CD8-positive, alpha-beta memory T cell (primary cell): ENCODE data around the gene ARMC9. TPM values are rescaled to one million over a fixed set of nuclear protein-coding genes. Genes with fewer than 3 reads are reported as not detected.

Source experiments
- CTCF ChIA-PET: fragments of 350-600 bp; sonication (Branson Sonifier 250); formaldehyde crosslinking; loops from one replicate; lab custom pipeline; 2021; ENCODE audit warnings: antibody characterized with exemption; lab: Charles Lee
- POLR2A ChIA-PET: fragments of 350-600 bp; sonication (Branson Sonifier 250); formaldehyde crosslinking; loops from one replicate; lab custom pipeline; 2021; ENCODE audit warnings: antibody characterized with exemption; lab: Charles Lee
- DNase-seq, 5 donors: peaks; one replicate each; pipeline versions ENCODE4 v3.0.0 to v3.0.0-alpha.2; 2020 to 2022; ENCODE audit warnings: mixed read lengths in 1 of 5
- H3K27ac ChIP-seq: one replicate; pipeline ENCODE4 v1.7.0; 2013; ENCODE audit warnings: low read depth, mild to moderate bottlenecking, low read length, moderate library complexity
- H3K27me3 ChIP-seq: 2 replicates; pipeline ENCODE4 v1.7.0; 2013; ENCODE audit warnings: low read length, mild to moderate bottlenecking; ENCODE audit not compliant: insufficient read depth, poor library complexity, severe bottlenecking
- H3K36me3 ChIP-seq: 2 replicates; pipeline ENCODE4 v1.7.0; 2013; ENCODE audit warnings: mild to moderate bottlenecking, low read length, moderate library complexity; ENCODE audit not compliant: insufficient read depth
- H3K4me1 ChIP-seq: 2 replicates; pipeline ENCODE4 v1.7.0; 2013; ENCODE audit warnings: mild to moderate bottlenecking, low read length, moderate library complexity; ENCODE audit not compliant: insufficient read depth
- H3K4me3 ChIP-seq: 2 replicates; pipeline ENCODE4 v1.7.0; 2013; ENCODE audit warnings: mild to moderate bottlenecking, low read length
- H3K9me3 ChIP-seq: 2 replicates; pipeline ENCODE4 v1.7.0; 2013; ENCODE audit warnings: mild to moderate bottlenecking, low read length
- H3K27ac Mint-ChIP-seq, 8 donors: one replicate each; pipeline ENCODE4 v1.8.0; 2020 to 2021; ENCODE audit warnings: mixed read lengths in 8 of 8, mild to moderate bottlenecking in 6 of 8, inconsistent platforms in 3 of 8, moderate library complexity in 3 of 8
- H3K27me3 Mint-ChIP-seq, 2 donors: one replicate each; pipeline ENCODE4 v1.8.0; 2020 to 2021; ENCODE audit warnings: mixed read lengths in 2 of 2, mild to moderate bottlenecking in 1 of 2, moderate library complexity in 1 of 2
- H3K36me3 Mint-ChIP-seq, 3 donors: one replicate each; pipeline ENCODE4 v1.8.0; 2020 to 2021; ENCODE audit warnings: mixed read lengths in 3 of 3, inconsistent platforms in 1 of 3, mild to moderate bottlenecking in 1 of 3
- H3K4me1 Mint-ChIP-seq, 3 donors: one replicate each; pipeline ENCODE4 v1.8.0; 2020 to 2021; ENCODE audit warnings: mixed read lengths in 3 of 3, inconsistent platforms in 1 of 3, mild to moderate bottlenecking in 1 of 3
- H3K4me3 Mint-ChIP-seq, 7 donors: one replicate each; pipeline ENCODE4 v1.8.0; 2020 to 2021; ENCODE audit warnings: mixed read lengths in 7 of 7, mild to moderate bottlenecking in 6 of 7, moderate library complexity in 4 of 7, inconsistent platforms in 2 of 7
- H3K9me3 Mint-ChIP-seq, 5 donors: one replicate each; pipeline ENCODE4 v1.8.0; 2020 to 2022; ENCODE audit warnings: mixed read lengths in 5 of 5, mild to moderate bottlenecking in 3 of 5, moderate library complexity in 2 of 5, inconsistent platforms in 1 of 5
- polyA plus RNA-seq: library from polyadenylated mRNA; unstranded; fragments of 300-500 nt; fragmentation: Illumina TruSeq; gene quantifications from one replicate; pipeline ENCODE4 v1.2.3, GENCODE V29; 2021
- total RNA-seq, 2 experiments: library from RNA; stranded (reverse); gene quantifications; one replicate each; pipeline ENCODE4 v1.2.3, GENCODE V29; 2021

ARMC9 gene
- total and polyA plus RNA-seq, 3 experiments from 2014 or later: 1.0 to 6.4 (median 5.3) TPM

DNA sequence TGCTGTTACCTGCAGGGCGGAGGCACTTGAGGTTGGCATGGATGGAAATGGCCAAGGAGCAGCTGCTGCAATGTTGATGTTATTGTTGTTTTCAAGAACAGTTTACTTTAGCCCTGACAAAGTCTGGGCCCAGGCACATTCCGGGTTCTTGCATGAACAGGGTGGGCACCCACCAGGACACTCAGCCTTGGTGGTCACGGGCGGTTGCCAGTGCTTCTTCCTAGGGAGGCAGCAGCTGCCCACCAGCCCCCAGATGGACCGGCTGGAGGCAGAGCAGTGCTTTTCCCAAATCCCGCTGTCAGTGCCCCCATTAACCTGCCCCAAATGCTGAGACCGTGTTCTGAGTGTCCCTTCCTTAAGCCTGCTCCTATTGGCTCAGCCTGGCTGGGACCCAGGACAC, 158.6 kb downstream of the ARMC9 start:
- no peaks in the 10 kb centered on the region for H3K9me3 ChIP-seq
- ChIA-PET CTCF (no interaction called here), POLR2A (no interaction called here)
- no peaks in the 10 kb centered on the region for H3K4me1 ChIP-seq
- H3K27me3 Mint-ChIP-seq: peaks cover 2 to 5% of the 10 kb centered on the region in 2 donors
- no peak overlapping the region for H3K4me3 Mint-ChIP-seq
- no peaks in the 10 kb centered on the region for H3K36me3 Mint-ChIP-seq
- no peak for DNase-seq
- H3K36me3 ChIP-seq: no peaks in the 10 kb centered on the region
- H3K27ac Mint-ChIP-seq: no peak overlapping the region
- no peak overlapping the region for H3K27ac ChIP-seq
- H3K4me1 Mint-ChIP-seq: peaks cover under 1 to 5% (median 4%) of the 10 kb centered on the region in 3 donors
- H3K4me3 ChIP-seq: no peak overlapping the region
- no peaks in the 10 kb centered on the region for H3K9me3 Mint-ChIP-seq
- no peaks in the 10 kb centered on the region for H3K27me3 ChIP-seq

GRCh38 chr2:231357931-231358330, 159.5 kb downstream of the ARMC9 start:
- no peaks in the 10 kb centered on the region for H3K36me3 ChIP-seq
- no peaks in the 10 kb centered on the region for H3K27me3 ChIP-seq
- Mint-ChIP-seq H3K4me3 (no peak overlapping the region), H3K27me3 (peaks cover 0 to 5% of the 10 kb centered on the region in 2 donors), H3K4me1 (peaks cover 9 to 14% (median 13%) of the 10 kb centered on the region in 3 donors), H3K9me3 (no peaks in the 10 kb centered on the region), H3K36me3 (no peaks in the 10 kb centered on the region), H3K27ac (peak overlapping the region in 1 of 8 donors; percentile 9)
- H3K27ac ChIP-seq: no peak overlapping the region
- ChIA-PET POLR2A (no interaction called here), CTCF (no interaction called here)
- no peak overlapping the region for H3K4me3 ChIP-seq
- no peaks in the 10 kb centered on the region for H3K9me3 ChIP-seq
- H3K4me1 ChIP-seq: no peaks in the 10 kb centered on the region
- DNase-seq: no peak

- H3K27ac Mint-ChIP-seq: no peak overlapping the region
- ChIA-PET POLR2A (no interaction called here), CTCF (no interaction called here)
- no peak for DNase-seq
- H3K9me3 Mint-ChIP-seq: no peaks in the 10 kb centered on the region
- no peak overlapping the region for H3K4me3 ChIP-seq
- no peak overlapping the region for H3K27ac ChIP-seq
- H3K9me3 ChIP-seq: no peaks in the 10 kb centered on the region
- no peaks in the 10 kb centered on the region for H3K36me3 ChIP-seq
- H3K36me3 Mint-ChIP-seq: no peaks in the 10 kb centered on the region
- H3K4me1 ChIP-seq: no peaks in the 10 kb centered on the region
- H3K27me3 Mint-ChIP-seq: peaks cover 0 to 5% of the 10 kb centered on the region in 2 donors
- H3K4me1 Mint-ChIP-seq: peaks cover 11 to 18% (median 16%) of the 10 kb centered on the region in 3 donors
- H3K4me3 Mint-ChIP-seq: no peak overlapping the region
- H3K27me3 ChIP-seq: no peaks in the 10 kb centered on the region
Measured at GRCh38 chr2:231359441-231359840, 161.0 kb downstream of the ARMC9 start.

GRCh38 chr2:231359948-231360347, 161.5 kb downstream of the ARMC9 start:
- POLR2A ChIA-PET: no interaction called here
- no peaks in the 10 kb centered on the region for H3K4me1 ChIP-seq
- Mint-ChIP-seq H3K9me3 (no peaks in the 10 kb centered on the region), H3K36me3 (no peaks in the 10 kb centered on the region), H3K27me3 (peaks cover 2 to 5% of the 10 kb centered on the region in 2 donors), H3K4me1 (peaks cover 11 to 18% (median 16%) of the 10 kb centered on the region in 3 donors), H3K4me3 (no peak overlapping the region), H3K27ac (no peak overlapping the region)
- no peak overlapping the region for H3K4me3 ChIP-seq
- no peaks in the 10 kb centered on the region for H3K27me3 ChIP-seq
- H3K27ac ChIP-seq: no peak overlapping the region
- CTCF ChIA-PET: no interaction called here
- DNase-seq: no peak
- no peaks in the 10 kb centered on the region for H3K9me3 ChIP-seq
- no peaks in the 10 kb centered on the region for H3K36me3 ChIP-seq

DNA sequence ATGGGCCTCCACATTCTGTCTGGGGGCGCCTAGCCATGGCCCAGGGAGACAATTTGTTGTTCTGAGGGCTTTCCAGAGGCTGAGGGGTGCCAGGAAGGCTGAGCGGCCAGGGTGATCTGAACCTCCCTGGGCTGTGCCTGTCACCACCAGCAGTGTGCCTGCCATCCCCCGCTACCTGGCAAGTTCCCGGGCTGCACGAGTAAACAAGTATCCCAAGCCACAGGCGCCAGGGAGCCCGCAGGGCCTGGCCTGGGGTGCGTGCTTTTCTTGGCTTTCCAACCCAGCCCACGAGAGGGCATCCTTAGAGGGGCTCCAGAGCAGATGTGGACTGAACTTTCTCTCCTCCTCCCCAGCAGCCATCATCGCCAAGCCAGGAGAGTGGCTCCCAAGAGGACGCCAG, 162.0 kb downstream of the ARMC9 start:
- CTCF ChIA-PET: no interaction called here
- H3K4me1 ChIP-seq: no peaks in the 10 kb centered on the region
- no peak overlapping the region for H3K4me3 ChIP-seq
- no peaks in the 10 kb centered on the region for H3K9me3 Mint-ChIP-seq
- H3K27me3 Mint-ChIP-seq: peaks cover 2 to 4% of the 10 kb centered on the region in 2 donors
- H3K9me3 ChIP-seq: no peaks in the 10 kb centered on the region
- no peaks in the 10 kb centered on the region for H3K36me3 Mint-ChIP-seq
- H3K4me3 Mint-ChIP-seq: no peak overlapping the region
- POLR2A ChIA-PET: no interaction called here
- H3K27ac Mint-ChIP-seq: peak overlapping the region in 1 of 8 donors; percentile 54
- H3K27ac ChIP-seq: no peak overlapping the region
- DNase-seq: no peak
- H3K27me3 ChIP-seq: no peaks in the 10 kb centered on the region
- no peaks in the 10 kb centered on the region for H3K36me3 ChIP-seq
- H3K4me1 Mint-ChIP-seq: peaks cover 11 to 18% (median 16%) of the 10 kb centered on the region in 3 donors

- Mint-ChIP-seq H3K36me3 (no peaks in the 10 kb centered on the region), H3K9me3 (no peaks in the 10 kb centered on the region), H3K4me3 (no peak overlapping the region), H3K27me3 (peaks cover 0 to 2% of the 10 kb centered on the region in 2 donors), H3K27ac (peak overlapping the region in 4 of 8 donors; percentile 28 to 77 (median 64)), H3K4me1 (peaks cover 11 to 18% (median 16%) of the 10 kb centered on the region in 3 donors)
- no peaks in the 10 kb centered on the region for H3K4me1 ChIP-seq
- H3K36me3 ChIP-seq: no peaks in the 10 kb centered on the region
- no peak overlapping the region for H3K4me3 ChIP-seq
- POLR2A ChIA-PET: no interaction called here
- H3K9me3 ChIP-seq: no peaks in the 10 kb centered on the region
- no peak for DNase-seq
- no peak overlapping the region for H3K27ac ChIP-seq
- no peaks in the 10 kb centered on the region for H3K27me3 ChIP-seq
- CTCF ChIA-PET: no interaction called here
Measured at GRCh38 chr2:231360881-231361371, 162.5 kb downstream of the ARMC9 start.

DNA sequence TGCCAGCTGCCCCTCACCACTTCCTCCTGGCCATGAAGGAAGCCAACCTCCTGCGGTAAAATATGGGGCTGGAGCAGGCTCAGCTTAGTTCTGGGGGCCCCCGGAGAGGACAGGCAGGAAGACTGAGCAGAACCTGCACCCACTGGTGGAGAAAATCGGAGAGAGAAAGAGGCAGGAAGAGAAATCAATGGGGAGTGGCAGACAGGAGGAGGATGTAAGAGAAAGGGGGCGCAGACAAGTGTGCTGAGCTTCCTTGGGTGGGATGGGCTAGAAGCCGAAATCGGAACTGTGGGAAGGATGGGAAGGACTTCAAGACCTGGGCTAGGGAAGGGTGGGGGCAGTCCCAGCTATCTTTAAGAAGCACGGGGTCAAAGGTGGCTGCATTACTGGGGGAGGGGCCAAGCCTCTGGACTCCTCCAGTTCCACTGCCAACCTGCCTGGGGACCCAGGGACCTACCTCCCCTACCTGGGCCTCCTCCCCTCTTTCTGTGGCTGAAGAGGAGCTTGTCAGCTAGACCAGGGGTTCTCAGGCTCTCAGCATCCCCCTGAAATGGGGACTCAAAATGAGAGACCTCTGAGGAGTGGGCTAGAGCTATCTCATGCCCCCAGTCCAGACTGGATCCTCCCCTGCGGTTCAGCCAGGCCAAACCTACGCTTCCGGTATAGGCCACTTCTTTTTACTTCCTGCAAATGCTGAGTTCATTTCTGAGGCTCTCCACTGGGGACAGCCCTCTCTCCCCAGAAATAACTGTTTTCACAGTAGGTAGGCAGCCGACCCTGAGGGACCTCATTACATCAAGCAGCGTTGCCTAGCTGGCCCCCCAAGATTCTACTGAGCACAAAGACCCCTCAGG, 163.5 kb downstream of the ARMC9 start:
- peak in 1 of 5 donors; percentile 21 for DNase-seq
- no peaks in the 10 kb centered on the region for H3K36me3 ChIP-seq
- Mint-ChIP-seq H3K36me3 (no peaks in the 10 kb centered on the region), H3K4me1 (peaks cover 11 to 18% (median 16%) of the 10 kb centered on the region in 3 donors), H3K9me3 (no peaks in the 10 kb centered on the region), H3K4me3 (peak overlapping the region in 3 of 7 donors; percentile 40 to 65 (median 46)), H3K27ac (peak overlapping the region; percentile 58 to 86 (median 76)), H3K27me3 (peaks cover 0 to 2% of the 10 kb centered on the region in 2 donors)
- CTCF ChIA-PET: no interaction called here
- H3K4me1 ChIP-seq: no peaks in the 10 kb centered on the region
- no peaks in the 10 kb centered on the region for H3K9me3 ChIP-seq
- POLR2A ChIA-PET: no interaction called here
- no peaks in the 10 kb centered on the region for H3K27me3 ChIP-seq
- H3K27ac ChIP-seq: no peak overlapping the region
- H3K4me3 ChIP-seq: no peak overlapping the region

DNA sequence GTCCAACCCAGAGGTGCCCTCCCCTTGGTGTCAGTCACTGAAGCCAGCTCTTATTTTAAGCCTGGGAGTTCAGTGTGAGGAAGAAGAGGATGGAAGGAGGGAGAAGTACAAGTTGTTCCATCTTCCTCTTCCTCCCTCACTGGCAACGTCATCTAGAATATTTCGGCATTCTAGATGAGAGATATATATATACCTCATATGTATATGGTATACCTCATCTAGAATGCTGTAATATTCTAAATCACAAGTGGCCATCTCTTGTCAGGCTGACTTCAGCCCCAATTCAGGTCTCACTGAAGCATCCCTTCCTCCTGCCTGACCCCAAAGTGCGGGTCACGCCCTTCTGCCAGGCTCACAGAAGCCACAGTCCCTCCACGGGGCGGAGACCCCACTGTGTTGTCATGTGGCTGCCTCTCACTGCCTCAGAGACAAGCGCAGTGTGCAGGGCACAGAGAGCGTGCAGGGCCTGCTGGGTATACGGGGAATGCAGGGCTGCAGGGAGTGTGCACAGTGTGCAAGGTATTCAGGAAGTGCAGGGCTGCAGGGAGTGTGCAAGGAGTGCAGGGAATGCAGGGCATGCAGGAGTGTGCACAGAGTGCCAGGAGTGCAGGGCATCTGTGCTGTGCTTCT, 164.2 kb downstream of the ARMC9 start:
- H3K27me3 Mint-ChIP-seq: peaks cover 0 to 2% of the 10 kb centered on the region in 2 donors
- DNase-seq: no peak
- Histone ChIP-seq H3K4me3 (no peak overlapping the region), H3K9me3 (no peaks in the 10 kb centered on the region), H3K36me3 (no peaks in the 10 kb centered on the region), H3K27me3 (no peaks in the 10 kb centered on the region), H3K27ac (no peak overlapping the region), H3K4me1 (no peaks in the 10 kb centered on the region)
- ChIA-PET CTCF (no interaction called here), POLR2A (no interaction called here)
- no peaks in the 10 kb centered on the region for H3K9me3 Mint-ChIP-seq
- H3K27ac Mint-ChIP-seq: peak overlapping the region in 7 of 8 donors; percentile 21 to 85 (median 78)
- peak overlapping the region in 3 of 7 donors; percentile 40 to 65 (median 46) for H3K4me3 Mint-ChIP-seq
- H3K36me3 Mint-ChIP-seq: no peaks in the 10 kb centered on the region
- H3K4me1 Mint-ChIP-seq: peaks cover 11 to 18% (median 16%) of the 10 kb centered on the region in 3 donors
